Mucosa of descending colon (tissue), 3 donors: ENCODE measurements around the gene SEMA6D. TPM values are rescaled to one million over a fixed set of nuclear protein-coding genes. Genes with fewer than 3 reads are reported as not detected.

Source experiments
- ATAC-seq: fragments of 200-7000 bp; cut with Tn5 transposase; one replicate; pipeline ENCODE4 v1.9.1; 2020; ENCODE audit warnings: mild to moderate bottlenecking, moderate library complexity
- DNase-seq, 3 donors: peaks; one replicate each; pipeline ENCODE4 v3.0.0-alpha.2; 2020
- H3K36me3 ChIP-seq: fragments of 200-600 bp; one replicate; pipeline ENCODE4 v1.8.0; 2021; ENCODE audit warnings: low read depth, mild to moderate bottlenecking
- H3K4me1 ChIP-seq: fragments of 200-600 bp; one replicate; pipeline ENCODE4 v1.8.0; 2021; ENCODE audit warnings: low read depth, mild to moderate bottlenecking
- H3K4me3 ChIP-seq: fragments of 200-600 bp; one replicate; pipeline ENCODE4 v1.8.0; 2021; ENCODE audit warnings: mild to moderate bottlenecking
- H3K9me3 ChIP-seq: fragments of 200-600 bp; one replicate; pipeline ENCODE4 v1.8.0; 2021; ENCODE audit warnings: mild to moderate bottlenecking
- intact Hi-C, 2 donors: fragments of 100-400 bp; cut with DNase I in 1 of 2; cut with micrococcal nuclease in 1 of 2; formaldehyde crosslinking; loops; one replicate each; pipeline versions ENCODE4 v1.11.0 to v1.11.1; 2022; cut with DNase I, micrococcal nuclease
- total RNA-seq, 3 donors: library from RNA; stranded (reverse); fragmentation: NEBNext Ultra II Directional in 2 of 3; extraction: Animal tissue kit (Norgen Biotek cat#: 25700) in 2 of 3; gene quantifications; one replicate each; pipeline versions ENCODE4 v1.2.1 to v1.2.4, GENCODE V29; 2021 to 2023
- TF ChIP-seq, protein P1 (sequence below): fragments of 200-600 bp; IDR thresholded peaks from one replicate; pipeline ENCODE4 v1.8.0; 2022; ENCODE audit warnings: antibody characterized with exemption, mild to moderate bottlenecking
- donor health status: DM: no; HTN: no; CAD: no; lungs with moderate emphysema.
- donor health status: DM: no; HTN: no; CAD: no.
- donor health status: DM: no; HTN: yes; CAD: no.

The SEMA6D gene
- total RNA-seq, 3 donors from 2014 or later: 43.3 to 77.2 (median 48.3) TPM

DNA sequence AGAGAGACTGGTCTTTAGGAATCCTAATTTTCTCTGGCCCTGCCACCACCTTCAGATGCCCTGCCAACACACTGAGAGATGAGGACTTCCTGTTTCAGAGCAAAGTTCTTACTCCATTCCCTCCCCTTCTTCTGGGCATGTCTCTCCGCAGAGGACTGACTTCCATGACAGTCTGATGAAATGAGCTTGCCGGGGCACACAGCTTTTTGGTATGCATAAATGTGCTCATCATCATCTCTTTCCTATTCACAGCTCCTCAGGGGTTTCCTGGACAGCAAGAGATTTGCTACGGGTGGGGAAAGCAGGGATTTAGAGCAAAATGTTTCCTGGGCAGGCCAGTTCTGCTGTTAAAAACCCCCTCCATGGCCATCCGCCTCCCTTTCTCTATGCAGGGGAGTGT, 27.6 kb upstream of the SEMA6D start:
- DNase-seq: no peak
- no peak for ATAC-seq
- TF ChIP-seq, protein P1, sequence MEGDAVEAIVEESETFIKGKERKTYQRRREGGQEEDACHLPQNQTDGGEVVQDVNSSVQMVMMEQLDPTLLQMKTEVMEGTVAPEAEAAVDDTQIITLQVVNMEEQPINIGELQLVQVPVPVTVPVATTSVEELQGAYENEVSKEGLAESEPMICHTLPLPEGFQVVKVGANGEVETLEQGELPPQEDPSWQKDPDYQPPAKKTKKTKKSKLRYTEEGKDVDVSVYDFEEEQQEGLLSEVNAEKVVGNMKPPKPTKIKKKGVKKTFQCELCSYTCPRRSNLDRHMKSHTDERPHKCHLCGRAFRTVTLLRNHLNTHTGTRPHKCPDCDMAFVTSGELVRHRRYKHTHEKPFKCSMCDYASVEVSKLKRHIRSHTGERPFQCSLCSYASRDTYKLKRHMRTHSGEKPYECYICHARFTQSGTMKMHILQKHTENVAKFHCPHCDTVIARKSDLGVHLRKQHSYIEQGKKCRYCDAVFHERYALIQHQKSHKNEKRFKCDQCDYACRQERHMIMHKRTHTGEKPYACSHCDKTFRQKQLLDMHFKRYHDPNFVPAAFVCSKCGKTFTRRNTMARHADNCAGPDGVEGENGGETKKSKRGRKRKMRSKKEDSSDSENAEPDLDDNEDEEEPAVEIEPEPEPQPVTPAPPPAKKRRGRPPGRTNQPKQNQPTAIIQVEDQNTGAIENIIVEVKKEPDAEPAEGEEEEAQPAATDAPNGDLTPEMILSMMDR: no peak
- no peaks in the 10 kb centered on the region for H3K36me3 ChIP-seq
- no peaks in the 10 kb centered on the region for H3K9me3 ChIP-seq
- no peak overlapping the region for H3K4me3 ChIP-seq
- intact Hi-C loops: no loop called here
- no peaks in the 10 kb centered on the region for H3K4me1 ChIP-seq

DNA sequence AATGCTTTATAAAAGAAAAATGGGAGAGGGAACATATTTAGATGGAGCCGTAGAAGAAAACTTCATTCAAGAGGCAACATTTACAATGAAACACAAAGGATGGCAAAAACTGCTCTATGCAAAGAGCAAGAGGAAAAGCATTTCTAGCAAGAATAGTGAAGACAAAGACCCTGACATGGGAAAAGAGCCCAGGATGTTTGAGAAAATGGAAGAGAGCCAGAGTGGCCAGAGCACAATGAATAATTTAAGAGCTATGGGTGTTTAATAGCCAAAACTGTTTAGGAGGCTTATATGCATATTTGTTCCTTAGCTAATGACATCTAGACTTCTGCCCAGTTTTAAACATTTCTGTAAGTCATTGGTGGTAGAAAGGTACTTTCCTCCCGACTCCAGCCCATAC, 25.4 kb upstream of the SEMA6D start:
- Histone ChIP-seq H3K4me1 (no peaks in the 10 kb centered on the region), H3K9me3 (no peaks in the 10 kb centered on the region), H3K4me3 (no peak overlapping the region), H3K36me3 (no peaks in the 10 kb centered on the region)
- ATAC-seq (no peak), DNase-seq (no peak)
- TF ChIP-seq, protein P1: no peak
- intact Hi-C loops: no loop called here

DNA sequence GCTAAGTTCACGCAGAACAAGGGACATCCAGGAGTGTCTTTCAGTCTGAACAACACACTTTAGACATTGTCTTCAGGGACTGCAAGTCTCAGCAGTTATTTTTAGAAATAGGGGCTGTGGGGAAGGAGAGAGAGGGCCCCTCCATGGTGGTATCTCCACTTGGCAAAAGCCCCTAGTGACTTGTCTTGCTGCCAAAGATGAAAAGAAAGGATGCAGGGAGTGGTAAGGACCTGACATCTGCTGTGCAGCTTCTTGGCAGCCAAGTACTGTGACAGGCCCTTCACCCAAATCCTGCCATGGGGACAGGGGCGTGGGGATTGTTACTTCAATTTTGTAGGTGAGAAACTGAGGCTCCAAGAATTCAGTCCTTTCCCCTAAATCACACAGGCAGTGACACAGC, 21.0 kb upstream of the SEMA6D start:
- no peak overlapping the region for H3K4me3 ChIP-seq
- intact Hi-C loops: no loop called here
- no peaks in the 10 kb centered on the region for H3K4me1 ChIP-seq
- no peak for DNase-seq
- no peaks in the 10 kb centered on the region for H3K9me3 ChIP-seq
- H3K36me3 ChIP-seq: no peaks in the 10 kb centered on the region
- ATAC-seq: no peak
- TF ChIP-seq, protein P1: no peak

DNA sequence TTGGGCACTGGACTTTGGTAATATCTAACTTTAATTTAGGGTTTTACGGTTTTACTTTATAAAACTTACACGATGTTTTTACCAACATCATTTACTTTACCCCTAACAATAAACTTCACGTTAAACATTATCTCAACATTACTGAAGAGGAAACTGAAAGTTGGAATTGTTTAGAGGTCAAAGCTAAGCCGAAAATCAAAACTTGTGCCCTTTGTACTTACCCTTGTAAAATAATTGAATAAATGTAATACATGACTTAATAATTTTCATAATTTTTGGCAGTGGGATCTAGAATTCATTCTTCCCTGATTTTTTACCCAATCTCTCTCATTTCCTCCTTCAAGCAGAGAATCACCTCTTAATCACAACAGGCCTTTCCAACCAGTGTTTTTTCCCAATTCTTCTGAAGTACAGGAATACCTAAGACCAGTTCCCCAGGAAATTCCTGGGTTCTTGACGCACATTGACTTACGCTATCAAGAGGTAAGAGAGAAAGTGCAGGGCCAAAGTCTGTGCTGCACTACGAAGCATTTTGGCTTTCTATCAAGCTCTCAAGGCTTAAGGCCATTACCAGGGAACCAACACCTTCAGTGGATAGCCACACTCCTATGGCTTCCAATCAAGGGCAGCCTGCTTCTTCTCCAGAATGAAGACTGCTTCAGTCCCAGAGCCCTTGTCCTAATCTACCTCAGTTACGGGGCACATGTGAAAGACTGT, 11.9 kb upstream of the SEMA6D start:
- DNase-seq: peak in 1 of 3 donors; percentile 41
- H3K9me3 ChIP-seq: no peaks in the 10 kb centered on the region
- TF ChIP-seq, protein P1: no peak
- peak; percentile 39 for ATAC-seq
- intact Hi-C loops: no loop called here
- H3K4me3 ChIP-seq: no peak overlapping the region
- no peaks in the 10 kb centered on the region for H3K36me3 ChIP-seq
- H3K4me1 ChIP-seq: peaks cover 14% of the 10 kb centered on the region

DNA sequence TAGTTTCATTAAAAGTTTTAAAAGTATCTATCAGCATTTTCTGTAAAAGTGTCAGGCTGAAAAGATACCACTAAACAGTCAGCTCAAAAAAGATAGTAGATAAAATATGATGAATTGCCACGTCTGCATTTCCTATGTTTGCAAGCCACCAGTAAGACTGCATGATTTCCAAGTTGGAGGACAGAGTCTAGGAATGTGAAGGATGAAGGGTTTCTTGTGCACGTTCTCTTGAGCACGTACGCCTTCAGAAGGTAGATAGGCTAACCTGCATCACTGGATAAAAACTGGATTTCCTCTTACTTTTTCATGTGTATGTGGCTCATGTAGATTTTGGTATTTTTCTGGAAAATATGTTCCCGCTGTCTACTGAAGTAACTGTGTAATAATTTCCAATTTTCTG, 9.9 kb upstream of the SEMA6D start:
- Histone ChIP-seq H3K4me3 (no peak overlapping the region), H3K36me3 (no peaks in the 10 kb centered on the region), H3K9me3 (no peaks in the 10 kb centered on the region), H3K4me1 (peaks cover 14% of the 10 kb centered on the region)
- TF ChIP-seq, protein P1: no peak
- DNase-seq: no peak
- no peak for ATAC-seq
- intact Hi-C loops: no loop called here
